ENCODE data around the gene SSBP2. TPM values are rescaled to one million over a fixed set of nuclear protein-coding genes. Genes with fewer than 3 reads are reported as not detected.

SSBP2 gene
- total RNA-seq, 1 donor from 2014 or later: 85.8 TPM

GRCh38 chr5:81755320-81755719 lies 4.4 kb upstream of the SSBP2 start:
- H3K27ac Mint-ChIP-seq: peak overlapping the region; percentile 90
- no peaks in the 10 kb centered on the region for H3K9me3 Mint-ChIP-seq
- H3K4me1 Mint-ChIP-seq: peaks cover 38% of the 10 kb centered on the region
- H3K27me3 Mint-ChIP-seq (ENCODE audit: low read depth): no peaks in the 10 kb centered on the region
- TF ChIP-seq CTCF (IDR thresholded peaks at IDR 0.05; ENCODE audit: unreplicated experiment): no peak
- H3K4me3 Mint-ChIP-seq: no peak overlapping the region
- H3K36me3 Mint-ChIP-seq: no peaks in the 10 kb centered on the region
- DNase-seq (ENCODE audit: low spot score in 2 of 2, unreplicated experiment in 2 of 2): no peak

GRCh38 chr5:81754621-81755020 lies 3.7 kb upstream of the SSBP2 start:
- Mint-ChIP-seq H3K4me3 (no peak overlapping the region), H3K9me3 (no peaks in the 10 kb centered on the region), H3K4me1 (peaks cover 36% of the 10 kb centered on the region), H3K27me3 (ENCODE audit: low read depth) (no peaks in the 10 kb centered on the region), H3K36me3 (no peaks in the 10 kb centered on the region), H3K27ac (peak overlapping the region; percentile 88)
- TF ChIP-seq CTCF (IDR thresholded peaks at IDR 0.05; ENCODE audit: unreplicated experiment): no peak
- no peak for DNase-seq (ENCODE audit: low spot score in 2 of 2, unreplicated experiment in 2 of 2)

GRCh38 chr5:81753429-81753828 lies 2.5 kb upstream of the SSBP2 start:
- H3K4me3 Mint-ChIP-seq: no peak overlapping the region
- H3K9me3 Mint-ChIP-seq: no peaks in the 10 kb centered on the region
- H3K36me3 Mint-ChIP-seq: no peaks in the 10 kb centered on the region
- no peak for DNase-seq (ENCODE audit: low spot score in 2 of 2, unreplicated experiment in 2 of 2)
- H3K4me1 Mint-ChIP-seq: peaks cover 48% of the 10 kb centered on the region
- H3K27me3 Mint-ChIP-seq (ENCODE audit: low read depth): no peaks in the 10 kb centered on the region
- TF ChIP-seq CTCF (IDR thresholded peaks at IDR 0.05; ENCODE audit: unreplicated experiment): no peak
- no peak overlapping the region for H3K27ac Mint-ChIP-seq

GRCh38 chr5:81752644-81752963 lies 1.7 kb upstream of the SSBP2 start:
- no peak for TF ChIP-seq CTCF (IDR thresholded peaks at IDR 0.05; ENCODE audit: unreplicated experiment)
- no peaks in the 10 kb centered on the region for H3K9me3 Mint-ChIP-seq
- no peaks in the 10 kb centered on the region for H3K36me3 Mint-ChIP-seq
- no peak for DNase-seq (ENCODE audit: low spot score in 2 of 2, unreplicated experiment in 2 of 2)
- H3K27ac Mint-ChIP-seq: peak overlapping the region; percentile 89
- H3K4me1 Mint-ChIP-seq: peaks cover 54% of the 10 kb centered on the region
- no peaks in the 10 kb centered on the region for H3K27me3 Mint-ChIP-seq (ENCODE audit: low read depth)
- no peak overlapping the region for H3K4me3 Mint-ChIP-seq

- no peak for TF ChIP-seq CTCF (IDR thresholded peaks at IDR 0.05; ENCODE audit: unreplicated experiment)
- no peak for DNase-seq (ENCODE audit: low spot score in 2 of 2, unreplicated experiment in 2 of 2)
- no peaks in the 10 kb centered on the region for H3K9me3 Mint-ChIP-seq
- peak overlapping the region; percentile 85 for H3K4me3 Mint-ChIP-seq
- no peaks in the 10 kb centered on the region for H3K36me3 Mint-ChIP-seq
- peak overlapping the region; percentile 89 for H3K27ac Mint-ChIP-seq
- no peaks in the 10 kb centered on the region for H3K27me3 Mint-ChIP-seq (ENCODE audit: low read depth)
- H3K4me1 Mint-ChIP-seq: peaks cover 57% of the 10 kb centered on the region
These were observed 1.1 kb upstream of the SSBP2 start for GRCh38 chr5:81751836-81752643.

Data from mesothelial cell of epicardium (in vitro differentiated cells).